Measurements from ENCODE around the gene TOR4A. TPM values are rescaled to one million over a fixed set of nuclear protein-coding genes. Genes with fewer than 3 reads are reported as not detected.

The TOR4A gene
- total and polyA plus RNA-seq, 2 donors from 2014 or later: 4.9 to 23.8 TPM

DNA sequence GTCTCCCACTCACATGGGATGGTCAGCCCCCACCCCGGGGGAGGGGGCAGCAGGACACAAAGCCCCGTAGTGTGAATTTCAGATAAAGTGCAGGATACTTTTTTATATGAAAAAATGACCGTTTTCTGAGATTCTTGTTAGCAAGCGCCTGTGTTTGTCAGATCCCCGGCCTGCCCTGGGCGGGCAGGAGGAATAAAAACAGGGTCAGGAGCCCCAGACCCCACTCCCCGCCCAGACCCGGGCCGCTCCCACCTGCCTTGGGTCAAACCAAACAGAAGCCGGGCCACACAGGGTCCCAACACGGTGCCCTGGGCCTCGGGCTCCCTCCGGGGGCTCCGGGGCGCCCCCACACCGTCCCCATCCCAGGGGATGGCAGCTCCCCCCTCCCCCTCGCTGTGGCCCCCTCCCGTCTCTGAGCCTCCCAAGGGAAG is 38.1 kb downstream of the TOR4A start:
- H3K9ac ChIP-seq (ENCODE audit: low read length in 3 of 3): no peak overlapping the region
- no peaks in the 10 kb centered on the region for H3K27me3 ChIP-seq (ENCODE audit: control insufficient read depth, insufficient read depth, low read length)
- no peaks in the 10 kb centered on the region for H3K9me3 ChIP-seq (ENCODE audit: control insufficient read depth in 2 of 3, insufficient read depth in 1 of 3, low read length in 3 of 3)
- DNase-seq (no peak), FAIRE-seq (no peak)
- no peak overlapping the region for H3K4me3 ChIP-seq (ENCODE audit: low read length in 3 of 3)
- intact Hi-C loops (cut with DNase I): no loop called here
- peaks cover 0 to 7% (median 0%) of the 10 kb centered on the region in 3 donors for H3K4me1 ChIP-seq (ENCODE audit: control insufficient read depth in 2 of 3, insufficient read depth in 2 of 3, low read depth in 1 of 3, low read length in 3 of 3)
- TF ChIP-seq, protein P1, sequence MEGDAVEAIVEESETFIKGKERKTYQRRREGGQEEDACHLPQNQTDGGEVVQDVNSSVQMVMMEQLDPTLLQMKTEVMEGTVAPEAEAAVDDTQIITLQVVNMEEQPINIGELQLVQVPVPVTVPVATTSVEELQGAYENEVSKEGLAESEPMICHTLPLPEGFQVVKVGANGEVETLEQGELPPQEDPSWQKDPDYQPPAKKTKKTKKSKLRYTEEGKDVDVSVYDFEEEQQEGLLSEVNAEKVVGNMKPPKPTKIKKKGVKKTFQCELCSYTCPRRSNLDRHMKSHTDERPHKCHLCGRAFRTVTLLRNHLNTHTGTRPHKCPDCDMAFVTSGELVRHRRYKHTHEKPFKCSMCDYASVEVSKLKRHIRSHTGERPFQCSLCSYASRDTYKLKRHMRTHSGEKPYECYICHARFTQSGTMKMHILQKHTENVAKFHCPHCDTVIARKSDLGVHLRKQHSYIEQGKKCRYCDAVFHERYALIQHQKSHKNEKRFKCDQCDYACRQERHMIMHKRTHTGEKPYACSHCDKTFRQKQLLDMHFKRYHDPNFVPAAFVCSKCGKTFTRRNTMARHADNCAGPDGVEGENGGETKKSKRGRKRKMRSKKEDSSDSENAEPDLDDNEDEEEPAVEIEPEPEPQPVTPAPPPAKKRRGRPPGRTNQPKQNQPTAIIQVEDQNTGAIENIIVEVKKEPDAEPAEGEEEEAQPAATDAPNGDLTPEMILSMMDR (IDR thresholded peaks at IDR 0.05; ENCODE audit: borderline replicate concordance, extremely low read depth, insufficient read depth): no peak
- H3K27ac ChIP-seq (ENCODE audit: low read depth in 2 of 2, low read length in 2 of 2): no peak overlapping the region
- H3K36me3 ChIP-seq (ENCODE audit: control insufficient read depth in 2 of 3, insufficient read depth in 3 of 3, low read length in 3 of 3): no peaks in the 10 kb centered on the region

DNA sequence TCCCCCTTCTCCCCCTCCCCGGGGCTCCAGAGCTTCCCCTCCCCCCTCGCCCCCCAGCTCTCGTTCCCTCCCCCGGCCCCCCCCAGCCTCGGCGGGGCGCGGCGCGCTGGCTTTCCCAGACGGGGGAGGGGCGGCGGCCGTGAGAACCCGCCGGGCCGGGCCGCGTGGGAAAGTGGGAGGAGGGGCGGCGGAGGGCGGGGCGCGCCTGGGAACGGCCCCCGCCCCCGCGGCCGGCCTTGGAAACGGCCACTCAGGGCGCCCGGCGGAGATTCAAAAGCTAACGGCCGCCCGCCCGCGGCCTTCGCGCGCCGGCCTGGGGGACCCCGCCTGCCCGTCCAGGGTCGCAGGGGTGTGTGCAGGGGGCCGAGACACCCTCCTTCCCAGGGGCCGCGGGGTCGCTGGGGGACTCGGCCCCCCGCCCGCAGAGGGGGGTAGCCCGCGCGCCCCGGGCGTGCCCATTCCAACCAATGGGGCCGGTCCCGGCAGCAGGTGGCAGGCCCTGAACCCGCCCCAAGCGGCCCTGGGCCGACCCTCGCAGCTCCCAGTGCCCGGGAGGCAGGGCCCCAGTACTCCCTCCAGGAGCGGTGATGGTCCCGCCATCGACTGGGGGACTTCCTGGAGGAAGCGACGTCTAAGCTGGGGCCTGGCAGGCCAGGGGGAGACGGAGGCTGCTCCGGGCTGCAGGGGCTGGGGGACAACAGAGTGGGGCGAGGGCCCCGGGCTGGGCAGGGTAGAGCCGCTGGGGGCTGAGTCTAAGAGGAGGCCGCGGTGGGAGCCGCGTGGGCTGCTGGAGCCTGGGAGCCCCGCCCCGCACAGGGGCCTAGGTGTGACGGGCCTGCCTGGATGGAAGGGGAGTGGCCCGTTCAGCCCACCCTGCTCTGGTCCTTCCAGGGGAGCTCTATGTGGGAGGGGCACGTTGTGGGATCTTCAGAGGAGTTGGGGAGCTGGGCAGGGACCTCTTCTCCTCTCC is 38.8 kb downstream of the TOR4A start:
- TF ChIP-seq, protein P1 (IDR thresholded peaks at IDR 0.05; ENCODE audit: borderline replicate concordance, extremely low read depth, insufficient read depth): no peak
- Histone ChIP-seq H3K27me3 (ENCODE audit: control insufficient read depth, insufficient read depth, low read length) (no peaks in the 10 kb centered on the region), H3K4me1 (ENCODE audit: control insufficient read depth in 2 of 3, insufficient read depth in 2 of 3, low read depth in 1 of 3, low read length in 3 of 3) (peaks cover 0 to 7% (median 0%) of the 10 kb centered on the region in 3 donors), H3K9ac (ENCODE audit: low read length in 3 of 3) (no peak overlapping the region), H3K27ac (ENCODE audit: low read depth in 2 of 2, low read length in 2 of 2) (no peak overlapping the region), H3K9me3 (ENCODE audit: control insufficient read depth in 2 of 3, insufficient read depth in 1 of 3, low read length in 3 of 3) (no peaks in the 10 kb centered on the region), H3K4me3 (ENCODE audit: low read length in 3 of 3) (no peak overlapping the region), H3K36me3 (ENCODE audit: control insufficient read depth in 2 of 3, insufficient read depth in 3 of 3, low read length in 3 of 3) (no peaks in the 10 kb centered on the region)
- FAIRE-seq (no peak), DNase-seq (peak in 4 of 5 donors; percentile 73 to 87 (median 79))
- intact Hi-C loops (cut with DNase I): no loop called here

DNA sequence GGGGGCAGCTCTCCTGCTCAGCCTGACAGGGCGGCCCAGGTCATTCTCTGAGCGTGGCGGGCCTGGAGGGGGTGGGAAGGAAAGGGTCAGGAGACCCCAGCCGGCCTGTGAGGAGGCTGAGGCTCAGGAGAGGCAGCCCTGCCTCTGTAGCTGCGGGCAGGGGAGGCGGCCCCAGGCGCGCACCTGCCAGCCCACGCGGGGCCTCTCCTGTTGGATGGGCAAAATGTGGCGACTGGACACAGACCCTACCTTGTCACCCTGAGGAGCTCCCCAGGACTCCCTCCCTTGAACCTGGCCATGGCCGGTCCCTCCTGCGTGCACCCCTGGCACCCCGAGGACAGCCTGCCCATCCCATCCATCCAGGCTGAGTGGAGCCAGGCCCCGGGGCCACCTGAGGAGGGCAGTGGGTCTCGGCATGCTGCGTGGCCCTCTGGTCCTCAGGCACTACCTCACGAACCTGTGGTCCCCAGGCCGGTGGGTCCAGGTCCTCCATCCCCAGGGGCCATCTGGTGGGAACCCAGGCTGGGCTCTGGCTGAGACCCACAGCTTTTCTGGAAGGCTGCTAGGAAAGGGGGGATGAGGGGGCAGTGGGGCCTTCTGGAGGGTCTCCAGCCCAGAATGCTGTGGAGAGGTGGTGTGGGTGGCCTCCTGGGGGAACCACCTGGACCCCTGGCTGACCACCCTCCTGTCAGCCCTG is 39.6 kb downstream of the TOR4A start:
- no peak for FAIRE-seq
- Histone ChIP-seq H3K27ac (ENCODE audit: low read depth in 2 of 2, low read length in 2 of 2) (no peak overlapping the region), H3K4me1 (ENCODE audit: control insufficient read depth in 2 of 3, insufficient read depth in 2 of 3, low read depth in 1 of 3, low read length in 3 of 3) (peaks cover 0 to 7% (median 0%) of the 10 kb centered on the region in 3 donors), H3K27me3 (ENCODE audit: control insufficient read depth, insufficient read depth, low read length) (no peaks in the 10 kb centered on the region), H3K9ac (ENCODE audit: low read length in 3 of 3) (no peak overlapping the region), H3K9me3 (ENCODE audit: control insufficient read depth in 2 of 3, insufficient read depth in 1 of 3, low read length in 3 of 3) (no peaks in the 10 kb centered on the region), H3K36me3 (ENCODE audit: control insufficient read depth in 2 of 3, insufficient read depth in 3 of 3, low read length in 3 of 3) (no peaks in the 10 kb centered on the region), H3K4me3 (ENCODE audit: low read length in 3 of 3) (no peak overlapping the region)
- TF ChIP-seq, protein P1 (IDR thresholded peaks at IDR 0.05; ENCODE audit: borderline replicate concordance, extremely low read depth, insufficient read depth): no peak
- intact Hi-C loops (cut with DNase I): no loop called here
- DNase-seq: peak in 2 of 5 donors; percentile 61 to 68
